ENCODE measurements around the gene STMN3. TPM values are rescaled to one million over a fixed set of nuclear protein-coding genes. Genes with fewer than 3 reads are reported as not detected.
"Not testable (repeated sequence)": the region's sequence is repeated elsewhere in the genome, so short reads cannot be mapped to it uniquely, and the experiment has no call there.

STMN3 gene
- polyA plus RNA-seq, 1 experiment = 21.8 TPM

- no peak overlapping the region for H3K4me3 ChIP-seq (ENCODE audit: low read depth, low read length)
- DNase-seq (ENCODE audit: low read depth, low spot score) = no peak
- ChIA-PET CTCF (no interaction called here), POLR2A (no interaction called here)
- H3K9me3 ChIP-seq (ENCODE audit: control insufficient read depth, insufficient read depth, low read length) = no peaks in the 10 kb centered on the region; the same call in 1 of the 2 replicates
- H3K27ac ChIP-seq (ENCODE audit: low read depth, low read length) = no peak overlapping the region
- no peak for TF ChIP-seq CTCF (IDR thresholded peaks at IDR 0.05; ENCODE audit: low read depth, low read length)
- no peaks in the 10 kb centered on the region for H3K27me3 ChIP-seq (ENCODE audit: control insufficient read depth, insufficient read depth, low read length)
These were observed 46.5 kb downstream of the STMN3 start for GRCh38 chr20:63606686-63607085.

- TF ChIP-seq CTCF (IDR thresholded peaks at IDR 0.05; ENCODE audit: low read depth, low read length) = no peak
- Histone ChIP-seq H3K9me3 (ENCODE audit: control insufficient read depth, insufficient read depth, low read length) (peaks cover 3% of the 10 kb centered on the region; the same call in 1 of the 2 replicates), H3K27me3 (ENCODE audit: control insufficient read depth, insufficient read depth, low read length) (no peaks in the 10 kb centered on the region), H3K27ac (ENCODE audit: low read depth, low read length) (no peak overlapping the region), H3K4me3 (ENCODE audit: low read depth, low read length) (no peak overlapping the region)
- POLR2A ChIA-PET = no interaction called here
- DNase-seq (ENCODE audit: low read depth, low spot score) = no peak
- CTCF ChIA-PET = no interaction called here
These were observed 50.9 kb downstream of the STMN3 start for GRCh38 chr20:63602321-63602720.

GRCh38 chr20:63601679-63602078 lies 51.5 kb downstream of the STMN3 start:
- POLR2A ChIA-PET; H3K9me3 ChIP-seq (ENCODE audit: control insufficient read depth, insufficient read depth, low read length); H3K27ac ChIP-seq (ENCODE audit: low read depth, low read length); CTCF ChIA-PET; DNase-seq (ENCODE audit: low read depth, low spot score); H3K4me3 ChIP-seq (ENCODE audit: low read depth, low read length); H3K27me3 ChIP-seq (ENCODE audit: control insufficient read depth, insufficient read depth, low read length): not testable (repeated sequence)

GRCh38 chr20:63599396-63600050 lies 53.7 kb downstream of the STMN3 start:
- peaks cover 3% of the 10 kb centered on the region; the same call in 1 of the 2 replicates for H3K9me3 ChIP-seq (ENCODE audit: control insufficient read depth, insufficient read depth, low read length)
- TF ChIP-seq CTCF (IDR thresholded peaks at IDR 0.05; ENCODE audit: low read depth, low read length) = no peak
- no peak for DNase-seq (ENCODE audit: low read depth, low spot score)
- H3K4me3 ChIP-seq (ENCODE audit: low read depth, low read length) = no peak overlapping the region
- no peaks in the 10 kb centered on the region for H3K27me3 ChIP-seq (ENCODE audit: control insufficient read depth, insufficient read depth, low read length)
- H3K27ac ChIP-seq (ENCODE audit: low read depth, low read length) = no peak overlapping the region
- ChIA-PET POLR2A (no interaction called here), CTCF (interaction anchor here (0.6 kb wide), 1 partner anchor 252 kb away, joined by 7 read pairs; no protein-coding TSS in a partner anchor)

GRCh38 chr20:63598479-63599395 lies 54.5 kb downstream of the STMN3 start:
- Histone ChIP-seq H3K9me3 (ENCODE audit: control insufficient read depth, insufficient read depth, low read length) (peaks cover 3% of the 10 kb centered on the region; the same call in 1 of the 2 replicates), H3K4me3 (ENCODE audit: low read depth, low read length) (no peak overlapping the region), H3K27me3 (ENCODE audit: control insufficient read depth, insufficient read depth, low read length) (no peaks in the 10 kb centered on the region), H3K27ac (ENCODE audit: low read depth, low read length) (no peak overlapping the region)
- POLR2A ChIA-PET = no interaction called here
- CTCF ChIA-PET = no interaction called here
- no peak for TF ChIP-seq CTCF (IDR thresholded peaks at IDR 0.05; ENCODE audit: low read depth, low read length)
- DNase-seq (ENCODE audit: low read depth, low spot score) = no peak
